Right lobe of liver (tissue), 4 donors: ENCODE measurements around the gene INAFM2.

Source experiments
- POLR2A ChIP-seq: fragments of 450-650 bp; IDR thresholded peaks from one replicate; pipeline ENCODE4 v1.6.1; 2017; ENCODE audit warnings: antibody characterized with exemption, mild to moderate bottlenecking
- TF ChIP-seq, protein P1 (sequence below), 4 donors: fragments of 200-600 bp in 3 of 4; fragments of 450-650 bp in 1 of 4; IDR thresholded peaks; one replicate each; pipeline versions ENCODE4 v1.5.1 to v1.8.0; 2016 to 2022; ENCODE audit warnings: antibody characterized with exemption in 4 of 4, mild to moderate bottlenecking in 2 of 4
- donor health status: DM: no; HTN: no; CAD: no.
- donor health status: DM: no; HTN: no; CAD: no.
- donor health status: DM: no; HTN: yes; CAD: no.

DNA sequence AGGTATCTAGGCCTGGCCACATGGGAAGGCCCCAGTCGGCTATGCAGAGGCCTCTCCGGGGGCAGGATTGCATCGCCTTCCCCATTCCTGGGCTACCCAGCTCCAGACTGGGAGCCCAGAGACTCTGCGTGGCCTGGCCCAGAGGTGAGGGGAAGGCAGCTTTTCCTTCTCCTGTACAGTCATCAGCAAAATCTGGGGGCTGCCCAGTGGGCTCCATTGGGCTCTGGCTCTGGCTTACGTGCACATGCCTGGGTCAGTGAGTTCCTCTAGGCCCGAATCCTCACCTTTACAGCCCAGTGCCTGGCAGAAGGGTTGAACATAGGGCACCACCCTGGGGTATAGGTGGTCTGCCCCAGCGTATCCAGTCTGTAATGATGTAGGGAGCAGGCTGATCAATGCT is 36.7 kb upstream of the INAFM2 start:
- TF ChIP-seq, protein P1, sequence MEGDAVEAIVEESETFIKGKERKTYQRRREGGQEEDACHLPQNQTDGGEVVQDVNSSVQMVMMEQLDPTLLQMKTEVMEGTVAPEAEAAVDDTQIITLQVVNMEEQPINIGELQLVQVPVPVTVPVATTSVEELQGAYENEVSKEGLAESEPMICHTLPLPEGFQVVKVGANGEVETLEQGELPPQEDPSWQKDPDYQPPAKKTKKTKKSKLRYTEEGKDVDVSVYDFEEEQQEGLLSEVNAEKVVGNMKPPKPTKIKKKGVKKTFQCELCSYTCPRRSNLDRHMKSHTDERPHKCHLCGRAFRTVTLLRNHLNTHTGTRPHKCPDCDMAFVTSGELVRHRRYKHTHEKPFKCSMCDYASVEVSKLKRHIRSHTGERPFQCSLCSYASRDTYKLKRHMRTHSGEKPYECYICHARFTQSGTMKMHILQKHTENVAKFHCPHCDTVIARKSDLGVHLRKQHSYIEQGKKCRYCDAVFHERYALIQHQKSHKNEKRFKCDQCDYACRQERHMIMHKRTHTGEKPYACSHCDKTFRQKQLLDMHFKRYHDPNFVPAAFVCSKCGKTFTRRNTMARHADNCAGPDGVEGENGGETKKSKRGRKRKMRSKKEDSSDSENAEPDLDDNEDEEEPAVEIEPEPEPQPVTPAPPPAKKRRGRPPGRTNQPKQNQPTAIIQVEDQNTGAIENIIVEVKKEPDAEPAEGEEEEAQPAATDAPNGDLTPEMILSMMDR (IDR thresholded peaks at IDR 0.05) = no peak
- TF ChIP-seq POLR2A = no peak
